Lower lobe of right lung (tissue), 2 donors: ENCODE data around the gene THSD7A. TPM values are rescaled to one million over a fixed set of nuclear protein-coding genes. Genes with fewer than 3 reads are reported as not detected.

ENCODE experiments used
- ATAC-seq, 2 donors: fragments of 200-7000 bp; cut with Tn5 transposase; one replicate each; pipeline ENCODE4 v1.9.1; 2020 to 2022; ENCODE audit warnings: mild to moderate bottlenecking in 2 of 2, moderate library complexity in 2 of 2
- DNase-seq: peaks from one replicate; pipeline ENCODE4 v3.0.0-alpha.2; 2020
- H3K27ac ChIP-seq: fragments of 200-600 bp; one replicate; pipeline ENCODE4 v1.8.0; 2022
- H3K27me3 ChIP-seq: fragments of 200-600 bp; one replicate; pipeline ENCODE4 v1.8.0; 2022; ENCODE audit warnings: low read depth
- H3K36me3 ChIP-seq: fragments of 200-600 bp; one replicate; pipeline ENCODE4 v1.8.0; 2022; ENCODE audit warnings: mild to moderate bottlenecking
- H3K4me1 ChIP-seq: fragments of 200-600 bp; one replicate; pipeline ENCODE4 v1.8.0; 2022
- H3K4me3 ChIP-seq: fragments of 200-600 bp; one replicate; pipeline ENCODE4 v1.8.0; 2022; ENCODE audit warnings: mild to moderate bottlenecking
- H3K9me3 ChIP-seq: fragments of 200-600 bp; one replicate; pipeline ENCODE4 v1.8.0; 2022
- CTCF ChIP-seq: fragments of 200-600 bp; IDR thresholded peaks from one replicate; pipeline ENCODE4 v1.8.0; 2022; ENCODE audit warnings: antibody characterized with exemption, mild to moderate bottlenecking
- intact Hi-C: fragments of 100-400 bp; cut with DNase I; formaldehyde crosslinking; loops from one replicate; pipeline ENCODE4 v1.11.0; 2022
- total RNA-seq: library from RNA; stranded (reverse); fragmentation: NEBNext Ultra II Directional; extraction: Animal tissue kit (Norgen Biotek cat#: 25700); gene quantifications from one replicate; pipeline ENCODE4 v1.2.1, GENCODE V29; 2021
- donor health status: DM: no; HTN: yes; CAD: no; lungs with severe emphysema.

The THSD7A gene
- total RNA-seq, 1 donor from 2014 or later, result 7.2 TPM

GRCh38 chr7:11506417-11506816, 325.6 kb downstream of the THSD7A start:
- no peaks in the 10 kb centered on the region for H3K27me3 ChIP-seq
- ATAC-seq, result no peak
- H3K4me3 ChIP-seq, result no peak overlapping the region
- no peak for TF ChIP-seq CTCF
- H3K36me3 ChIP-seq, result no peaks in the 10 kb centered on the region
- H3K27ac ChIP-seq, result no peak overlapping the region
- no peaks in the 10 kb centered on the region for H3K4me1 ChIP-seq
- intact Hi-C loops, result no loop called here
- peaks cover 2% of the 10 kb centered on the region for H3K9me3 ChIP-seq
- no peak for DNase-seq

GRCh38 chr7:11505471-11505985, 326.5 kb downstream of the THSD7A start:
- intact Hi-C loops, result no loop called here
- Histone ChIP-seq H3K4me3 (no peak overlapping the region), H3K36me3 (no peaks in the 10 kb centered on the region), H3K9me3 (peaks cover 8% of the 10 kb centered on the region), H3K27me3 (no peaks in the 10 kb centered on the region), H3K27ac (no peak overlapping the region), H3K4me1 (no peaks in the 10 kb centered on the region)
- no peak for DNase-seq
- no peak for TF ChIP-seq CTCF
- ATAC-seq, result no peak

- DNase-seq (no peak), ATAC-seq (no peak)
- Histone ChIP-seq H3K4me3 (no peak overlapping the region), H3K9me3 (no peaks in the 10 kb centered on the region), H3K36me3 (no peaks in the 10 kb centered on the region), H3K27me3 (no peaks in the 10 kb centered on the region), H3K4me1 (no peaks in the 10 kb centered on the region), H3K27ac (no peak overlapping the region)
- intact Hi-C loops, result no loop called here
- no peak for TF ChIP-seq CTCF
Measured at GRCh38 chr7:11492307-11492706, 339.7 kb downstream of the THSD7A start.

- intact Hi-C loops, result no loop called here
- H3K4me1 ChIP-seq, result no peaks in the 10 kb centered on the region
- H3K9me3 ChIP-seq, result no peaks in the 10 kb centered on the region
- H3K36me3 ChIP-seq, result no peaks in the 10 kb centered on the region
- DNase-seq (no peak), ATAC-seq (no peak)
- H3K27ac ChIP-seq, result no peak overlapping the region
- no peak for TF ChIP-seq CTCF
- H3K27me3 ChIP-seq, result no peaks in the 10 kb centered on the region
- no peak overlapping the region for H3K4me3 ChIP-seq
Measured at GRCh38 chr7:11491811-11492210, 340.2 kb downstream of the THSD7A start.

- DNase-seq (no peak), ATAC-seq (no peak)
- no peak for TF ChIP-seq CTCF
- Histone ChIP-seq H3K4me3 (no peak overlapping the region), H3K27ac (no peak overlapping the region), H3K27me3 (no peaks in the 10 kb centered on the region), H3K36me3 (no peaks in the 10 kb centered on the region), H3K4me1 (no peaks in the 10 kb centered on the region), H3K9me3 (no peaks in the 10 kb centered on the region)
- intact Hi-C loops, result no loop called here
Measured at GRCh38 chr7:11489280-11489679, 342.7 kb downstream of the THSD7A start.

GRCh38 chr7:11486271-11486670, 345.7 kb downstream of the THSD7A start:
- no peak overlapping the region for H3K27ac ChIP-seq
- ATAC-seq, result no peak
- H3K4me1 ChIP-seq, result no peaks in the 10 kb centered on the region
- no peaks in the 10 kb centered on the region for H3K27me3 ChIP-seq
- H3K9me3 ChIP-seq, result no peaks in the 10 kb centered on the region
- no peaks in the 10 kb centered on the region for H3K36me3 ChIP-seq
- H3K4me3 ChIP-seq, result no peak overlapping the region
- DNase-seq, result no peak
- intact Hi-C loops, result no loop called here
- peak; percentile 6 for TF ChIP-seq CTCF
